Measurements from ENCODE around the gene WIF1. TPM values are rescaled to one million over a fixed set of nuclear protein-coding genes. Genes with fewer than 3 reads are reported as not detected.

Gene WIF1
- total RNA-seq, 1 experiment from 2014 or later = not detected

DNA sequence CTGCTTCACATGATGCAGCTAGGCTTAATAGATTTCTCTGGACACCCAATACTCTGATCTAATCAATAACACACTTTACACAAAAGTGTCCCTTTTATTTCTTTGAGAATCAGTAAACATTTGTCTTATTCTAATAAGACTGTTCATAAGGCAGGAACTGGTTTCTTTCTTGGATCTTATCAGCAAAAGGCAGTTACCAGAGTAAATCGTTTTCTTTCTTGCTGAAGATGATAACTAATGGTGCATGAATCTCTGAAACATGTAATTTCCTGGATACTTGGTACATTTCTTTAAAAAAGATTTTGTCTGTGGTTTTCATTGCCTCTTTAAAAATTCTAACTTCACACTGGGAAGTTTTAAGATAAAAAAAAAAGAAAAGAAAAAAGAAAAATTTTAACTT lies 39.6 kb downstream of the WIF1 start:
- intact Hi-C loops (cut with micrococcal nuclease; ENCODE audit: unreplicated experiment) = no loop called here
- POLR2A ChIA-PET (ENCODE audit: unreplicated experiment) = no interaction called here
- no peak for TF ChIP-seq EZH2 (IDR thresholded peaks at IDR 0.05; ENCODE audit: low read depth)
- TF ChIP-seq, protein P1, sequence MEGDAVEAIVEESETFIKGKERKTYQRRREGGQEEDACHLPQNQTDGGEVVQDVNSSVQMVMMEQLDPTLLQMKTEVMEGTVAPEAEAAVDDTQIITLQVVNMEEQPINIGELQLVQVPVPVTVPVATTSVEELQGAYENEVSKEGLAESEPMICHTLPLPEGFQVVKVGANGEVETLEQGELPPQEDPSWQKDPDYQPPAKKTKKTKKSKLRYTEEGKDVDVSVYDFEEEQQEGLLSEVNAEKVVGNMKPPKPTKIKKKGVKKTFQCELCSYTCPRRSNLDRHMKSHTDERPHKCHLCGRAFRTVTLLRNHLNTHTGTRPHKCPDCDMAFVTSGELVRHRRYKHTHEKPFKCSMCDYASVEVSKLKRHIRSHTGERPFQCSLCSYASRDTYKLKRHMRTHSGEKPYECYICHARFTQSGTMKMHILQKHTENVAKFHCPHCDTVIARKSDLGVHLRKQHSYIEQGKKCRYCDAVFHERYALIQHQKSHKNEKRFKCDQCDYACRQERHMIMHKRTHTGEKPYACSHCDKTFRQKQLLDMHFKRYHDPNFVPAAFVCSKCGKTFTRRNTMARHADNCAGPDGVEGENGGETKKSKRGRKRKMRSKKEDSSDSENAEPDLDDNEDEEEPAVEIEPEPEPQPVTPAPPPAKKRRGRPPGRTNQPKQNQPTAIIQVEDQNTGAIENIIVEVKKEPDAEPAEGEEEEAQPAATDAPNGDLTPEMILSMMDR (conservative IDR thresholded peaks at IDR 0.05) = no peak
- Histone ChIP-seq H3K9me3 (ENCODE audit: insufficient read depth, low read depth) (no peaks in the 10 kb centered on the region), H3K36me3 (ENCODE audit: low read depth) (no peaks in the 10 kb centered on the region), H3K79me2 (ENCODE audit: low read depth) (no peaks in the 10 kb centered on the region), H3F3A (ENCODE audit: insufficient read depth, low read depth) (no peaks in the 10 kb centered on the region), H3K27ac (no peak overlapping the region), H4K20me1 (ENCODE audit: insufficient read depth) (no peaks in the 10 kb centered on the region), H3K4me3 (no peak overlapping the region), H2AFZ (no peak overlapping the region), H3K4me1 (replicated peaks; ENCODE audit: insufficient read depth) (no peaks in the 10 kb centered on the region), H3K27me3 (ENCODE audit: insufficient read depth, low read depth) (peaks cover 3% of the 10 kb centered on the region; the same call in 1 of the 2 replicates), H3K4me2 (no peak overlapping the region), H3K9me2 (ENCODE audit: insufficient read depth) (no peaks in the 10 kb centered on the region)
- BruUV-seq (replicated peaks) = no TSS peak
- no peak for DNase-seq
- CTCF ChIA-PET = no interaction called here

DNA sequence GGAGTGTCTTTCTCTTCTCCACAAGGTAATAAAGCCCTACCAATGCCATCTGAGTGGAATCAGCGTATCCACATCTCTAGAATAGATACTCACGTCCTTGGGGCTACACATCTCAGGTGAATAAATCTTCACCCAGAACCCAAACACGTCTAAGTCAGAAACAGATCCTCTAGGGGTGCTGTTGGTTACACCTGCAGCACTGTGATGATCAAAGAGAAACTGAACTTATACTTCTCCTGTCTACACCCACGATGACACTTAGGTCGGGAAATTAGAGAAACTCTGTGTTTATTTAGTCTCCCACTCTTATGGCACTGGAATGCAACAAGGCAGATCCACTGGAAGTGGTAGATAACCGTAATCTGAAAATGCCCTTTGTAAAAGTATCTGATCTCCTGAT lies 46.2 kb downstream of the WIF1 start:
- intact Hi-C loops (cut with micrococcal nuclease; ENCODE audit: unreplicated experiment) = no loop called here
- Histone ChIP-seq H3K4me1 (replicated peaks; ENCODE audit: insufficient read depth) (no peaks in the 10 kb centered on the region), H3F3A (ENCODE audit: insufficient read depth, low read depth) (no peaks in the 10 kb centered on the region), H3K27ac (no peak overlapping the region), H3K9me2 (ENCODE audit: insufficient read depth) (no peaks in the 10 kb centered on the region), H3K9me3 (ENCODE audit: insufficient read depth, low read depth) (no peaks in the 10 kb centered on the region), H2AFZ (peak overlapping the region; percentile 33; the same call in 1 of the 2 replicates), H4K20me1 (ENCODE audit: insufficient read depth) (no peaks in the 10 kb centered on the region), H3K4me3 (no peak overlapping the region), H3K4me2 (peak overlapping the region; percentile 33), H3K79me2 (ENCODE audit: low read depth) (no peaks in the 10 kb centered on the region), H3K36me3 (ENCODE audit: low read depth) (no peaks in the 10 kb centered on the region), H3K27me3 (ENCODE audit: insufficient read depth, low read depth) (no peaks in the 10 kb centered on the region)
- ChIA-PET CTCF (no interaction called here), POLR2A (ENCODE audit: unreplicated experiment) (no interaction called here)
- no peak for DNase-seq
- TF ChIP-seq EZH2 (IDR thresholded peaks at IDR 0.05; ENCODE audit: low read depth) = no peak
- TF ChIP-seq, protein P1 (conservative IDR thresholded peaks at IDR 0.05) = no peak; the same call in 1 of the 2 replicates
- BruUV-seq (replicated peaks) = no TSS peak

DNA sequence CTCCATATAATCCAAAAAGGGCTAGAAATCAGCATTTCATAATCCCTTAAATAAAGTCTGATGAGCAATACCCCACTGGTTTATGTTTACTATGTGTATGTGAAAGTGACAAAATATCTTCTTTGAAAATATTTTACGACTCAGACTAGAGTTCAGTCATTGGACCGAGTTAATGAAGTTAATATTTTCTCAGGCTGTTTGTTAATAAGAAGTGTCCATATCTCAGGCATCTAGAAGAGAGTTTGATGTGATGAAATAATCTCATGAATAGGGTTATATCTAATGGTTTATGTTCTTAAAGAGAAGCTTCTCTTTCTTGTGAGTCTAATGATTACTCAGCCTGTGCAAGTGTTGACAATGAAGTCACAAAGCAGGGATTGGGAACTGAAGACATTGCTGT lies 51.8 kb downstream of the WIF1 start:
- CTCF ChIA-PET = no interaction called here
- POLR2A ChIA-PET (ENCODE audit: unreplicated experiment) = no interaction called here
- H4K20me1 ChIP-seq (ENCODE audit: insufficient read depth) = no peaks in the 10 kb centered on the region
- H3K4me3 ChIP-seq = no peak overlapping the region
- H3K4me1 ChIP-seq (replicated peaks; ENCODE audit: insufficient read depth) = no peaks in the 10 kb centered on the region
- no peaks in the 10 kb centered on the region for H3K27me3 ChIP-seq (ENCODE audit: insufficient read depth, low read depth)
- no peaks in the 10 kb centered on the region for H3K9me3 ChIP-seq (ENCODE audit: insufficient read depth, low read depth)
- TF ChIP-seq, protein P1 (conservative IDR thresholded peaks at IDR 0.05) = no peak
- no peak for TF ChIP-seq EZH2 (IDR thresholded peaks at IDR 0.05; ENCODE audit: low read depth)
- no peaks in the 10 kb centered on the region for H3K79me2 ChIP-seq (ENCODE audit: low read depth)
- H3K36me3 ChIP-seq (ENCODE audit: low read depth) = no peaks in the 10 kb centered on the region
- no peak overlapping the region for H3K4me2 ChIP-seq
- H3K27ac ChIP-seq = no peak overlapping the region
- no peaks in the 10 kb centered on the region for H3F3A ChIP-seq (ENCODE audit: insufficient read depth, low read depth)
- no TSS peak for BruUV-seq (replicated peaks)
- intact Hi-C loops (cut with micrococcal nuclease; ENCODE audit: unreplicated experiment) = no loop called here
- H3K9me2 ChIP-seq (ENCODE audit: insufficient read depth) = no peaks in the 10 kb centered on the region
- H2AFZ ChIP-seq = no peak overlapping the region; the same call in 1 of the 2 replicates
- no peak for DNase-seq

Data from PC-9 (cell line).